ENCODE measurements around the gene ACSS2. TPM values are rescaled to one million over a fixed set of nuclear protein-coding genes. Genes with fewer than 3 reads are reported as not detected.

The ACSS2 gene
- total and polyA plus RNA-seq, 10 of the 15 experiments (the other 5 are each of a cell fraction or from before 2014, with no cell fraction given), result 2.8 to 37.2 (median 24.2) TPM

DNA sequence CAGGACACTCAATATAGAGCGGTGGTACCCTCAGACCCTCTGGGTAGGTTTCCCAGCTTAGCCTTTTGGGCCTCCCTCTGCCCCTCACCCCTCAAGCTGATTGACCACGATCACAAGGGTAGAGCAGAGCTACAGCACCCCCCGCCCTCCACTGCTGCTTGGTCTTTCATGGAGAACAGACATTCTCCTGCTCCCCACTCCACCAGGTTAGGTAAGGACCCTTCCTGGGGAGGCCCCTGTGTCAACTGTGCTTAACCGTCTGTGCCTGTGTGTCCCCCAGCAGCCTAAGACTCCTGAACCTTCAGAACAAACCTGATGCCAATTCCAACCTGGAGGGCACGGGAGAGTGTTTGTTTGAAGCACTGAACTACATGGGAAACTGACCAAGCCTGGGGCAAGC, 91.0 kb downstream of the ACSS2 start:
- ATAC-seq (no peak), FAIRE-seq (no peak), DNase-seq (ENCODE audit: low read depth, low spot score) (no peak)
- no peak overlapping the region for H3K4me3 ChIP-seq
- RAD21 ChIA-PET (ENCODE audit: unreplicated experiment), result no interaction called here
- H3K79me2 ChIP-seq (ENCODE audit: control insufficient read depth, insufficient read depth, low read length), result no peaks in the 10 kb centered on the region
- H3K27ac ChIP-seq (ENCODE audit: control insufficient read depth, insufficient read depth), result no peak overlapping the region
- CTCF ChIA-PET, result interaction anchor here (2.4 kb wide), 1 partner anchor 92 kb away, joined by 8 read pairs; the partner anchor contains the start of gene ACSS2
- no peak overlapping the region for H2AFZ ChIP-seq (ENCODE audit: control insufficient read depth, low read depth, low read length)
- no peak overlapping the region for H3K4me2 ChIP-seq (ENCODE audit: control insufficient read depth, insufficient read depth)
- no peaks in the 10 kb centered on the region for H3K4me1 ChIP-seq (ENCODE audit: control insufficient read depth, insufficient read depth, low read length)
- no peaks in the 10 kb centered on the region for H3K9me3 ChIP-seq (replicated peaks; ENCODE audit: control insufficient read depth, insufficient read depth, low read length)
- intact Hi-C loops (cut with micrococcal nuclease; ENCODE audit: unreplicated experiment), result no loop called here
- no peaks in the 10 kb centered on the region for H3K36me3 ChIP-seq (ENCODE audit: control insufficient read depth in 2 of 2, insufficient read depth in 2 of 2, low read length in 1 of 2)
- no peak overlapping the region for H3K9ac ChIP-seq (ENCODE audit: control insufficient read depth, insufficient read depth, low read length)
- H3K27me3 ChIP-seq (replicated peaks in 1 of 2; ENCODE audit: control insufficient read depth in 2 of 2, insufficient read depth in 2 of 2, low read length in 1 of 2), result no peaks in the 10 kb centered on the region
- WGBS (ENCODE audit: insufficient coverage, insufficient replicate concordance, low lambda C conversion rate, missing lambda C conversion rate), result 40% methylated on average over 5 of the region's 5 CpGs
- in situ Hi-C loops (cut with MboI), result no loop called here
- POLR2A ChIA-PET, result no interaction called here
- no TSS peak for BruUV-seq (replicated peaks)
- no peaks in the 10 kb centered on the region for H4K20me1 ChIP-seq (ENCODE audit: control insufficient read depth, insufficient read depth)
- SMC1A ChIA-PET (ENCODE audit: uncharacterized antibody, unreplicated experiment), result no interaction called here
- TF ChIP-seq, protein P1, sequence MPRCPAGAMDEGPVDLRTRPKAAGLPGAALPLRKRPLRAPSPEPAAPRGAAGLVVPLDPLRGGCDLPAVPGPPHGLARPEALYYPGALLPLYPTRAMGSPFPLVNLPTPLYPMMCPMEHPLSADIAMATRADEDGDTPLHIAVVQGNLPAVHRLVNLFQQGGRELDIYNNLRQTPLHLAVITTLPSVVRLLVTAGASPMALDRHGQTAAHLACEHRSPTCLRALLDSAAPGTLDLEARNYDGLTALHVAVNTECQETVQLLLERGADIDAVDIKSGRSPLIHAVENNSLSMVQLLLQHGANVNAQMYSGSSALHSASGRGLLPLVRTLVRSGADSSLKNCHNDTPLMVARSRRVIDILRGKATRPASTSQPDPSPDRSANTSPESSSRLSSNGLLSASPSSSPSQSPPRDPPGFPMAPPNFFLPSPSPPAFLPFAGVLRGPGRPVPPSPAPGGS (IDR thresholded peaks at IDR 0.05; ENCODE audit: borderline replicate concordance, insufficient read depth, low read depth, low read length, poor library complexity, severe bottlenecking), result no peak
- TF ChIP-seq, protein P2, sequence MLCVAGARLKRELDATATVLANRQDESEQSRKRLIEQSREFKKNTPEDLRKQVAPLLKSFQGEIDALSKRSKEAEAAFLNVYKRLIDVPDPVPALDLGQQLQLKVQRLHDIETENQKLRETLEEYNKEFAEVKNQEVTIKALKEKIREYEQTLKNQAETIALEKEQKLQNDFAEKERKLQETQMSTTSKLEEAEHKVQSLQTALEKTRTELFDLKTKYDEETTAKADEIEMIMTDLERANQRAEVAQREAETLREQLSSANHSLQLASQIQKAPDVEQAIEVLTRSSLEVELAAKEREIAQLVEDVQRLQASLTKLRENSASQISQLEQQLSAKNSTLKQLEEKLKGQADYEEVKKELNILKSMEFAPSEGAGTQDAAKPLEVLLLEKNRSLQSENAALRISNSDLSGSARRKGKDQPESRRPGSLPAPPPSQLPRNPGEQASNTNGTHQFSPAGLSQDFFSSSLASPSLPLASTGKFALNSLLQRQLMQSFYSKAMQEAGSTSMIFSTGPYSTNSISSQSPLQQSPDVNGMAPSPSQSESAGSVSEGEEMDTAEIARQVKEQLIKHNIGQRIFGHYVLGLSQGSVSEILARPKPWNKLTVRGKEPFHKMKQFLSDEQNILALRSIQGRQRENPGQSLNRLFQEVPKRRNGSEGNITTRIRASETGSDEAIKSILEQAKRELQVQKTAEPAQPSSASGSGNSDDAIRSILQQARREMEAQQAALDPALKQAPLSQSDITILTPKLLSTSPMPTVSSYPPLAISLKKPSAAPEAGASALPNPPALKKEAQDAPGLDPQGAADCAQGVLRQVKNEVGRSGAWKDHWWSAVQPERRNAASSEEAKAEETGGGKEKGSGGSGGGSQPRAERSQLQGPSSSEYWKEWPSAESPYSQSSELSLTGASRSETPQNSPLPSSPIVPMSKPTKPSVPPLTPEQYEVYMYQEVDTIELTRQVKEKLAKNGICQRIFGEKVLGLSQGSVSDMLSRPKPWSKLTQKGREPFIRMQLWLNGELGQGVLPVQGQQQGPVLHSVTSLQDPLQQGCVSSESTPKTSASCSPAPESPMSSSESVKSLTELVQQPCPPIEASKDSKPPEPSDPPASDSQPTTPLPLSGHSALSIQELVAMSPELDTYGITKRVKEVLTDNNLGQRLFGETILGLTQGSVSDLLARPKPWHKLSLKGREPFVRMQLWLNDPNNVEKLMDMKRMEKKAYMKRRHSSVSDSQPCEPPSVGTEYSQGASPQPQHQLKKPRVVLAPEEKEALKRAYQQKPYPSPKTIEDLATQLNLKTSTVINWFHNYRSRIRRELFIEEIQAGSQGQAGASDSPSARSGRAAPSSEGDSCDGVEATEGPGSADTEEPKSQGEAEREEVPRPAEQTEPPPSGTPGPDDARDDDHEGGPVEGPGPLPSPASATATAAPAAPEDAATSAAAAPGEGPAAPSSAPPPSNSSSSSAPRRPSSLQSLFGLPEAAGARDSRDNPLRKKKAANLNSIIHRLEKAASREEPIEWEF (IDR thresholded peaks at IDR 0.05; ENCODE audit: insufficient replicate concordance, low read depth, low read length), result no peak
- TF ChIP-seq SP1 (IDR thresholded peaks at IDR 0.05; ENCODE audit: low read depth, low read length) (no peak), ESRRA (IDR thresholded peaks at IDR 0.05; ENCODE audit: low read length) (no peak), SRF (IDR thresholded peaks at IDR 0.05; ENCODE audit: low read depth in 2 of 2, low read length in 2 of 2) (no peak), NFYA (IDR thresholded peaks at IDR 0.05; ENCODE audit: borderline replicate concordance, low read depth, low read length) (no peak), POLR2AphosphoS2 (IDR thresholded peaks at IDR 0.05; ENCODE audit: low read depth, low read length) (no peak), POU2F2 (IDR thresholded peaks at IDR 0.05; ENCODE audit: borderline replicate concordance, low read depth, low read length) (no peak), SIN3A (IDR thresholded peaks at IDR 0.05; ENCODE audit: low read depth, low read length) (no peak), NFXL1 (IDR thresholded peaks at IDR 0.05; ENCODE audit: borderline replicate concordance) (no peak)
- TF ChIP-seq, protein P3, sequence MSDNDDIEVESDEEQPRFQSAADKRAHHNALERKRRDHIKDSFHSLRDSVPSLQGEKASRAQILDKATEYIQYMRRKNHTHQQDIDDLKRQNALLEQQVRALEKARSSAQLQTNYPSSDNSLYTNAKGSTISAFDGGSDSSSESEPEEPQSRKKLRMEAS (IDR thresholded peaks at IDR 0.05; ENCODE audit: low read depth, low read length), result no peak
- TF ChIP-seq, protein P4, sequence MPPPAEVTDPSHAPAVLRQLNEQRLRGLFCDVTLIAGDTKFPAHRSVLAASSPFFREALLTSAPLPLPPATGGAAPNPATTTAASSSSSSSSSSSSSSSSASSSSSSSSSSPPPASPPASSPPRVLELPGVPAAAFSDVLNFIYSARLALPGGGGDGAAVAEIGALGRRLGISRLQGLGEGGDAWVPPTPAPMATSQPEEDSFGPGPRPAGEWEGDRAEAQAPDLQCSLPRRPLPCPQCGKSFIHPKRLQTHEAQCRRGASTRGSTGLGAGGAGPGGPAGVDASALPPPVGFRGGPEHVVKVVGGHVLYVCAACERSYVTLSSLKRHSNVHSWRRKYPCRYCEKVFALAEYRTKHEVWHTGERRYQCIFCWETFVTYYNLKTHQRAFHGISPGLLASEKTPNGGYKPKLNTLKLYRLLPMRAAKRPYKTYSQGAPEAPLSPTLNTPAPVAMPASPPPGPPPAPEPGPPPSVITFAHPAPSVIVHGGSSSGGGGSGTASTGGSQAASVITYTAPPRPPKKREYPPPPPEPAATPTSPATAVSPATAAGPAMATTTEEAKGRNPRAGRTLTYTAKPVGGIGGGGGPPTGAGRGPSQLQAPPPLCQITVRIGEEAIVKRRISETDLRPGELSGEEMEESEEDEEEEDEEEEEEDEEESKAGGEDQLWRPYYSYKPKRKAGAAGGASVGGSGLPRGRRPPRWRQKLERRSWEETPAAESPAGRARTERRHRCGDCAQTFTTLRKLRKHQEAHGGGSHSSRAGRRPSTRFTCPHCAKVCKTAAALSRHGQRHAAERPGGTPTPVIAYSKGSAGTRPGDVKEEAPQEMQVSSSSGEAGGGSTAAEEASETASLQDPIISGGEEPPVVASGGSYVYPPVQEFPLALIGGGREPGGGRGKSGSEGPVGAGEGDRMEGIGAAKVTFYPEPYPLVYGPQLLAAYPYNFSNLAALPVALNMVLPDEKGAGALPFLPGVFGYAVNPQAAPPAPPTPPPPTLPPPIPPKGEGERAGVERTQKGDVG (CRISPR knock-in tag; IDR thresholded peaks at IDR 0.05), result no peak
- TF ChIP-seq, protein P5, sequence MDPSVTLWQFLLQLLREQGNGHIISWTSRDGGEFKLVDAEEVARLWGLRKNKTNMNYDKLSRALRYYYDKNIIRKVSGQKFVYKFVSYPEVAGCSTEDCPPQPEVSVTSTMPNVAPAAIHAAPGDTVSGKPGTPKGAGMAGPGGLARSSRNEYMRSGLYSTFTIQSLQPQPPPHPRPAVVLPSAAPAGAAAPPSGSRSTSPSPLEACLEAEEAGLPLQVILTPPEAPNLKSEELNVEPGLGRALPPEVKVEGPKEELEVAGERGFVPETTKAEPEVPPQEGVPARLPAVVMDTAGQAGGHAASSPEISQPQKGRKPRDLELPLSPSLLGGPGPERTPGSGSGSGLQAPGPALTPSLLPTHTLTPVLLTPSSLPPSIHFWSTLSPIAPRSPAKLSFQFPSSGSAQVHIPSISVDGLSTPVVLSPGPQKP (IDR thresholded peaks at IDR 0.05; ENCODE audit: low read depth, low read length), result no peak

All from GM12878 (cell line).